Omental fat pad (tissue), 4 donors: Measurements from ENCODE around the gene CDC42BPG. TPM values are rescaled to one million over a fixed set of nuclear protein-coding genes. Genes with fewer than 3 reads are reported as not detected.
A peak's percentile ranks its signal among the peaks of the same experiment; 100 is the strongest.
"Not testable (repeated sequence)": the region's sequence is repeated elsewhere in the genome, so short reads cannot be mapped to it uniquely, and the experiment has no call there.

Source experiments
- ATAC-seq: fragments of 150-250 bp; one replicate; pipeline ENCODE4 v1.9.1; 2016; ENCODE audit warnings: mild to moderate bottlenecking, moderate library complexity; ENCODE audit not compliant: low FRiP score
- DNase-seq: peaks from one replicate; pipeline ENCODE4 v3.0.0-alpha.2; 2019; ENCODE audit warnings: low spot score
- total RNA-seq, 4 donors: library from RNA; depleted of rRNA; stranded (reverse); fragments of >200 nt; gene quantifications; one replicate each; pipeline ENCODE4 v1.1.0, GENCODE V29; 2016
- TF ChIP-seq, protein P1 (sequence below), 3 donors: fragments of 450-650 bp; IDR thresholded peaks; one replicate each; pipeline ENCODE4 v1.5.1; 2016 to 2017; ENCODE audit warnings: antibody characterized with exemption in 3 of 3, mild to moderate bottlenecking in 3 of 3, moderate library complexity in 2 of 3

CDC42BPG gene
- total RNA-seq, 4 donors from 2014 or later = 0.19 to 0.48 (median 0.42) TPM

DNA sequence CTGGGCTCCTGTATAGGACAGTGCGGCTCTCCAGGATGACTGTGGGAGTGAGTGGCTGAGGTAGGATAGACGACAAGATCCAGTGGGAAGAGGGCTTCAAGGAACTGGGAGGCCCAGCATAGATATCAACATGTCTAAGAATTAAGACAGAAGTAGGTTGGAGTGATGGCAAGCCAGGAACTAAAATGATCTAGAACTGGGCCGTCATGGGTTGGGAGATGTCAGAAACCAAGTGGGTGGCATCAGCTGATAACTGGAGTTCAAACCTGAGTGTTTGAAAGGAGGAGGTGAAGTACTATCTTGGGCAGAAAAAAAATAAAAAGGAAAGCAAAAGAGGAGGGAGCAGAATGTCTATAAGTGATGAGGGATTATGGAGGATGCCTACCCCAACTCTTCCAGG is 27.0 kb downstream of the CDC42BPG start:
- DNase-seq (no peak), ATAC-seq (no peak)
- TF ChIP-seq, protein P1, sequence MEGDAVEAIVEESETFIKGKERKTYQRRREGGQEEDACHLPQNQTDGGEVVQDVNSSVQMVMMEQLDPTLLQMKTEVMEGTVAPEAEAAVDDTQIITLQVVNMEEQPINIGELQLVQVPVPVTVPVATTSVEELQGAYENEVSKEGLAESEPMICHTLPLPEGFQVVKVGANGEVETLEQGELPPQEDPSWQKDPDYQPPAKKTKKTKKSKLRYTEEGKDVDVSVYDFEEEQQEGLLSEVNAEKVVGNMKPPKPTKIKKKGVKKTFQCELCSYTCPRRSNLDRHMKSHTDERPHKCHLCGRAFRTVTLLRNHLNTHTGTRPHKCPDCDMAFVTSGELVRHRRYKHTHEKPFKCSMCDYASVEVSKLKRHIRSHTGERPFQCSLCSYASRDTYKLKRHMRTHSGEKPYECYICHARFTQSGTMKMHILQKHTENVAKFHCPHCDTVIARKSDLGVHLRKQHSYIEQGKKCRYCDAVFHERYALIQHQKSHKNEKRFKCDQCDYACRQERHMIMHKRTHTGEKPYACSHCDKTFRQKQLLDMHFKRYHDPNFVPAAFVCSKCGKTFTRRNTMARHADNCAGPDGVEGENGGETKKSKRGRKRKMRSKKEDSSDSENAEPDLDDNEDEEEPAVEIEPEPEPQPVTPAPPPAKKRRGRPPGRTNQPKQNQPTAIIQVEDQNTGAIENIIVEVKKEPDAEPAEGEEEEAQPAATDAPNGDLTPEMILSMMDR (IDR thresholded peaks at IDR 0.05) = no peak

DNA sequence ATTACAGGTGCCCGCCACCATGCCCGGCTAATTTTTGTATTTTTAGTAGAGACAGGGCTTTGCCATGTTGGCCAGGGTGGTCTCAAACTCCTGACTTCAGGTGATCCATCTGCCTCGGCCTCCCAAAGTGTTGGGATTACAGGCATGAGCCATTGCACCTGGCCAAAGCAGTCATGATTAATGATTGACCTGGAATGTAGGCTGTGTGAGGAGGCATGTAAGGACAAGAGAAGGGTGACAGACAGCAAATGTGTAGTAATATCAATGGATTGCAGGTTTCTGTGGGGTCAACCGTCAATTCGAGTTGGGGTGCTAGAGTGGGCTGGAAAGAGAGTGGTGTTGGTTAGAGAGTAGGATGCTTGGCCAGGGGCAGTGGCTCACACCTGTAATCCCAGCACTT is 29.0 kb downstream of the CDC42BPG start:
- not testable (repeated sequence) for ATAC-seq, DNase-seq

DNA sequence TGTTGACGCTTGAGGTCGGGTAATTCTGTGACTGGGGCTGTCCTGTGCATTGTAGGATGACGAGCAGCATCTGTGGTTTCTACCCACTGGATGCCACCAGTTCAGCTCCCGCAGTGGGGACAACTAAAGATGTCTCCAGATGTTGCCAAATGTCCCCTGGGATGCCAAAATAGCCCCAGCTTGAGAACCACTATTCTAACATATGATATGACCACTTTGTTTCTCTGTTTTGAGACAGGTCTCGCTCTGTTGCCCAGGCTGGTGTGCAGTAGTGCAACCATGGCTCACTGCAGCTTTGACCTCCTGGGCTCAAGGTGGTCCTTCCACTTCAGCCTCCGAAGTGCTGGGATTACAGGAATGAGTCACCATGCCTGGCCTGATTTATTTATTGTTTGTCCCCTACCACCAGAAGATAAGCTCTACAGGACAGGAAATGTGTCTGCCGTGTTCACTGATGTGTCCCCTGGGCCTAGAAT is 29.7 kb downstream of the CDC42BPG start:
- TF ChIP-seq, protein P1 (IDR thresholded peaks at IDR 0.05) = no peak
- DNase-seq (no peak), ATAC-seq (no peak)

DNA sequence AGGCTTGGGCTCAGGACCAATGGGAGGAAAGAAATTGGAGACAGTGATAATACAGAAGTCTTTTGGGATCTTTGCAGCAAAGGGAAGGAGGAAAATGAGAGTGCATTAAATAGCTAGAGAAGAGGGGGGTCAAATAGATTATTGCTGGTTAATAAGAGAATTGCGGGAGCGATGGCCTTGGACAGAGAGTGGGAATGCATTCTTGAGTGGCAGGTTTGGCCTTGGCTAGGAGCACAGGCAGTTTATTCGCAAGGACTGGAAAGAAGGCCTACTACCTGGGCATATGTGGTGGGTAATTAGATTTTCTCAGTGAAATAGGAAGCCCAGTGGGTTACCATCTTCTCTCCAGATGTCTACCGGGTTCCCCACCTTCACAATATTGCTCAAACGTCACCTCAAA is 30.6 kb downstream of the CDC42BPG start:
- no peak for ATAC-seq
- TF ChIP-seq, protein P1 (IDR thresholded peaks at IDR 0.05) = no peak

DNA sequence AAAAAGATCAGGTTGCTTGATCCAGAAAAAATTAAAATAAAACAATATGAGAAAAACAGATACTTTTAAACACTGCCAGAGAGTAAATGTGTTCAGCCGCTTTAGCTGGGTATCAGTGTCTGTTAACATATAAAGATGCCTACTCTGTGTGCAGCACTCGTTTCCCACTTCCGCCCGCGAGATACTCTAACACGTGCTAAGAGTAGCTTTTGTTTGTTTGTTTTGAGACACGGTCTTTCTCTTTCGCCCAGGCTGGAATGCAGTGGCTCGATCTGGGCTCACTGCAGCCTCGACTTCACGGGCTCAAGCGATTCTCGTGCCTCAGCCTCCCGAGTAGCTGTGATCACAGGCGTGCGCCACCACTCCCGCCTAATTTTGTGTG is 33.6 kb downstream of the CDC42BPG start:
- ATAC-seq = no peak
- no peak for DNase-seq
- TF ChIP-seq, protein P1 (IDR thresholded peaks at IDR 0.05) = no peak

More for the DNA sequence above, 30.6 kb downstream of the CDC42BPG start:
- DNase-seq = no peak

DNA sequence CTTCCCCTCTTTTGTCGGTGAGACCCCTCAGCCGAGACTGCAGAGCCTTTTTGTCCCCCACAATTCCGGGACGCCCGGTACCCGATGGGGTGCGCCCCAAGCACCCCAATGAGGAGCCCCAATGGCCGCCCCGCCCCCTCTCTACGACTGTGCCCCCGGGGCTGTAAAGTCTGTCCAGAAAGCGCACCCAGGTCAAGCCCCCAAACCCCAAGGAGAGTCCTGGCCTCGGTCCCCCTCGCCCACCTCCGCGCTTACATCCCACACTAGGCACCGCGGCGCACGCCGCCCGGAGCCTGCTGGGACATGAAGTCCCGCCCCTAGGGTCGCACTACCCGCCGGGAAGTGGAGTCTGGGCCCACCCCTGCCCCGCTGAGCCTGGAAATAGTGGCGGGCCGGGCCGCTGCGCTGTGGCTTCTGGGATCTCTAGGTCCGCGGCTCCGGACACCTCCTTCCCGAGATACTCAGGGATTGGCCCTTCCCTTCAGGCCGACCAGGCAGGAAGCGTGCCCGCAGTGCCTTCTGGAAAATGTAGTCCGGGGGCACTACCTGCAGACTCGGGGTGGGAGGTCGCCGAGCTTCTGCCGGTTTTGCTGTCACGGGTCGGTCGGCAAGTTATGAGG is 34.1 kb downstream of the CDC42BPG start, which contains the start of gene MEN1:
Gene MEN1, minus strand, starts transcription at position 281 of the 620 bp plus-strand sequence. CDS start 442 bp downstream, outside the sequence.
- peak; percentile 98 for ATAC-seq
- TF ChIP-seq, protein P1 (IDR thresholded peaks at IDR 0.05) = no peak

DNA sequence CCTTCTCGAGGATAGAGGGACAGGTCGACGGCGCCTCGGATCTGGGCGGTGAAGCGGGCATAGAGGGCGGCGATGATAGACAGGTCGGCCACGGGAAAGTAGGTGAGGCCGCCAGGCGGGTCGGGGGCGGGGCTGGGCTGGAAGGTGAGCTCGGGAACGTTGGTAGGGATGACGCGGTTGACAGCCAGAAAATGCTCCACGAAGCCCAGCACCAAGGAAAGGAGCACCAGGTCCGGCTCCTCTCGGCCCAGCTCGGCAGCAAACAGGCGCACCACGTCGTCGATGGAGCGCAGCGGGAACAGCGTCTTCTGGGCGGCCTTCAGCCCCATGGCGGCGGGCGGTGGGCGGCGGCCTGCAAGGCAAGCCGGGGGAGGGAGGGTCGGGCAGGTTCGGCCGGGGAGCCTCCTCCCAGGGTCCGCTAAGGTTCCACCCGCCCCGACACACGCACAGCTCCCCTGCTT is 34.6 kb downstream of the CDC42BPG start:
- DNase-seq (no peak), ATAC-seq (peak; percentile 34)
- TF ChIP-seq, protein P1 (IDR thresholded peaks at IDR 0.05) = no peak

More for the DNA sequence above, 34.1 kb downstream of the CDC42BPG start, which contains the start of gene MEN1:
- DNase-seq = peak; percentile 74
